BE2C (cell line): ENCODE measurements around the gene BACH2.

Experiments used
- DNase-seq: peaks from one replicate; pipeline ENCODE4 v3.0.0-alpha.2; 2020
- H3K27me3 ChIP-seq: fragments of 250-450 bp; sonication (Bioruptor Pico); 2 replicates; pipeline ENCODE4 v1.5.1; 2020; ENCODE audit warnings: mild to moderate bottlenecking
- H3K36me3 ChIP-seq: fragments of 250-450 bp; sonication (Bioruptor Pico); 2 replicates; pipeline ENCODE4 v1.5.1; 2020; ENCODE audit warnings: mild to moderate bottlenecking
- H3K4me1 ChIP-seq: fragments of 250-450 bp; sonication (Bioruptor Pico); 2 replicates; pipeline ENCODE4 v1.5.1; 2020
- H3K4me3 ChIP-seq: 2 replicates; pipeline ENCODE4 v1.5.1; 2011; ENCODE audit warnings: low read depth, low read length
- H3K9me3 ChIP-seq: fragments of 250-450 bp; sonication (Bioruptor Pico); 2 replicates; pipeline ENCODE4 v1.5.1; 2020
- CTCF ChIP-seq: IDR thresholded peaks from 2 replicates; pipeline ENCODE4 v1.5.1; 2012; ENCODE audit warnings: mild to moderate bottlenecking, low read depth, low read length

Gene BACH2

GRCh38 chr6:90329386-90330077, 32.9 kb upstream of the BACH2 start:
- no peak for DNase-seq
- no peak for TF ChIP-seq CTCF
- H3K36me3 ChIP-seq, result no peaks in the 10 kb centered on the region
- H3K4me3 ChIP-seq, result no peak overlapping the region
- H3K27me3 ChIP-seq, result no peaks in the 10 kb centered on the region
- no peaks in the 10 kb centered on the region for H3K4me1 ChIP-seq
- H3K9me3 ChIP-seq, result no peaks in the 10 kb centered on the region

GRCh38 chr6:90328004-90328403, 31.4 kb upstream of the BACH2 start:
- Histone ChIP-seq H3K9me3 (no peaks in the 10 kb centered on the region), H3K4me3 (no peak overlapping the region), H3K27me3 (no peaks in the 10 kb centered on the region), H3K4me1 (no peaks in the 10 kb centered on the region), H3K36me3 (no peaks in the 10 kb centered on the region)
- TF ChIP-seq CTCF, result no peak
- DNase-seq, result no peak

- DNase-seq, result no peak
- no peak overlapping the region for H3K4me3 ChIP-seq
- no peaks in the 10 kb centered on the region for H3K9me3 ChIP-seq
- TF ChIP-seq CTCF, result no peak
- no peaks in the 10 kb centered on the region for H3K4me1 ChIP-seq
- H3K36me3 ChIP-seq, result no peaks in the 10 kb centered on the region
- no peaks in the 10 kb centered on the region for H3K27me3 ChIP-seq
These were observed 29.9 kb upstream of the BACH2 start for GRCh38 chr6:90326404-90327057.

- no peaks in the 10 kb centered on the region for H3K36me3 ChIP-seq
- no peaks in the 10 kb centered on the region for H3K27me3 ChIP-seq
- no peak overlapping the region for H3K4me3 ChIP-seq
- no peak for TF ChIP-seq CTCF
- no peaks in the 10 kb centered on the region for H3K4me1 ChIP-seq
- H3K9me3 ChIP-seq, result no peaks in the 10 kb centered on the region
- no peak for DNase-seq
These were observed 27.1 kb upstream of the BACH2 start for GRCh38 chr6:90323706-90324105.

- TF ChIP-seq CTCF, result no peak
- H3K27me3 ChIP-seq, result no peaks in the 10 kb centered on the region
- no peak for DNase-seq
- H3K9me3 ChIP-seq, result no peaks in the 10 kb centered on the region
- H3K4me3 ChIP-seq, result no peak overlapping the region
- no peaks in the 10 kb centered on the region for H3K36me3 ChIP-seq
- no peaks in the 10 kb centered on the region for H3K4me1 ChIP-seq
These were observed 26.4 kb upstream of the BACH2 start for GRCh38 chr6:90322976-90323474.

GRCh38 chr6:90319979-90320685, 23.5 kb upstream of the BACH2 start:
- Histone ChIP-seq H3K9me3 (no peaks in the 10 kb centered on the region), H3K27me3 (peaks cover 3% of the 10 kb centered on the region; the same call in 1 of the 2 replicates), H3K36me3 (no peaks in the 10 kb centered on the region), H3K4me3 (no peak overlapping the region), H3K4me1 (no peaks in the 10 kb centered on the region)
- no peak for DNase-seq
- no peak for TF ChIP-seq CTCF
